ENCODE measurements around the gene CCT6B. TPM values are rescaled to one million over a fixed set of nuclear protein-coding genes. Genes with fewer than 3 reads are reported as not detected.
"Not testable (repeated sequence)": the region's sequence is repeated elsewhere in the genome, so short reads cannot be mapped to it uniquely, and the experiment has no call there.

CCT6B gene
- 1 to 10 TPM in 1 of 2 donors, under 1 TPM in 1; 0.80 to 1.0 TPM for polyA plus RNA-seq

GRCh38 chr17:34961093-34961911 is at the start of gene CCT6B, which contains the start of gene ZNF830:
Gene CCT6B (minus strand): TSS chr17:34961460. CDS start chr17:34961393, 67 bp downstream.
Gene ZNF830 (plus strand): TSS chr17:34961540. CDS start chr17:34961567, 27 bp downstream.
- peak within 1 kb of the TSS; percentile 88 to 99 for H3K4me3 ChIP-seq (ENCODE audit: low read depth in 1 of 2, low read length in 2 of 2)
- no peaks in the 10 kb centered on the region for H3K36me3 ChIP-seq (ENCODE audit: control insufficient read depth in 2 of 2, insufficient read depth in 2 of 2, low read length in 1 of 2)
- no peaks in the 10 kb centered on the region for H3K27me3 ChIP-seq (ENCODE audit: control insufficient read depth in 1 of 2, insufficient read depth in 2 of 2, low read length in 2 of 2)
- peak within 1 kb of the TSS; percentile 84 to 98 for H3K27ac ChIP-seq (ENCODE audit: low read depth in 2 of 2, low read length in 1 of 2)
- no peaks in the 10 kb centered on the region for H3K4me1 ChIP-seq (ENCODE audit: control insufficient read depth in 2 of 2, insufficient read depth in 2 of 2, low read length in 1 of 2)
- WGBS, 2 donors, result 0 to 1% methylated on average over 65 of the region's 65 CpGs
- H3K9me3 ChIP-seq (ENCODE audit: control insufficient read depth in 2 of 2, insufficient read depth in 1 of 2, low read depth in 1 of 2, low read length in 1 of 2), result no peaks in the 10 kb centered on the region

- H3K27me3 ChIP-seq (ENCODE audit: control insufficient read depth in 1 of 2, insufficient read depth in 2 of 2, low read length in 2 of 2), result no peaks in the 10 kb centered on the region
- H3K4me3 ChIP-seq (ENCODE audit: low read depth in 1 of 2, low read length in 2 of 2), result no peak overlapping the region
- 80 to 82% methylated on average over 3 of the region's 3 CpGs for WGBS, 2 donors
- H3K4me1 ChIP-seq (ENCODE audit: control insufficient read depth in 2 of 2, insufficient read depth in 2 of 2, low read length in 1 of 2), result peaks cover 0 to 3% of the 10 kb centered on the region in 2 donors
- H3K9me3 ChIP-seq (ENCODE audit: control insufficient read depth in 2 of 2, insufficient read depth in 1 of 2, low read depth in 1 of 2, low read length in 1 of 2), result no peaks in the 10 kb centered on the region
- H3K27ac ChIP-seq (ENCODE audit: low read depth in 2 of 2, low read length in 1 of 2), result no peak overlapping the region
- peaks cover 5 to 21% of the 10 kb centered on the region in 2 donors for H3K36me3 ChIP-seq (ENCODE audit: control insufficient read depth in 2 of 2, insufficient read depth in 2 of 2, low read length in 1 of 2)
Measured at GRCh38 chr17:35010093-35010492, 48.8 kb upstream of the CCT6B start.

GRCh38 chr17:35006961-35007360 is 45.7 kb upstream of the CCT6B start:
- H3K9me3 ChIP-seq (ENCODE audit: control insufficient read depth in 2 of 2, insufficient read depth in 1 of 2, low read depth in 1 of 2, low read length in 1 of 2), result no peaks in the 10 kb centered on the region
- H3K4me3 ChIP-seq (ENCODE audit: low read depth in 1 of 2, low read length in 2 of 2), result no peak overlapping the region
- H3K4me1 ChIP-seq (ENCODE audit: control insufficient read depth in 2 of 2, insufficient read depth in 2 of 2, low read length in 1 of 2), result peaks cover 2 to 8% of the 10 kb centered on the region in 2 donors
- H3K27me3 ChIP-seq (ENCODE audit: control insufficient read depth in 1 of 2, insufficient read depth in 2 of 2, low read length in 2 of 2), result no peaks in the 10 kb centered on the region
- WGBS, 2 donors, result 46 to 81% methylated on average over 1 of the region's 1 CpG
- peaks cover 0 to 23% of the 10 kb centered on the region in 2 donors for H3K36me3 ChIP-seq (ENCODE audit: control insufficient read depth in 2 of 2, insufficient read depth in 2 of 2, low read length in 1 of 2)
- no peak overlapping the region for H3K27ac ChIP-seq (ENCODE audit: low read depth in 2 of 2, low read length in 1 of 2)

- Histone ChIP-seq H3K4me1 (ENCODE audit: control insufficient read depth in 2 of 2, insufficient read depth in 2 of 2, low read length in 1 of 2) (peaks cover 2 to 6% of the 10 kb centered on the region in 2 donors), H3K27ac (ENCODE audit: low read depth in 2 of 2, low read length in 1 of 2) (no peak overlapping the region), H3K27me3 (ENCODE audit: control insufficient read depth in 1 of 2, insufficient read depth in 2 of 2, low read length in 2 of 2) (no peaks in the 10 kb centered on the region), H3K36me3 (ENCODE audit: control insufficient read depth in 2 of 2, insufficient read depth in 2 of 2, low read length in 1 of 2) (peaks cover 0 to 18% of the 10 kb centered on the region in 2 donors), H3K4me3 (ENCODE audit: low read depth in 1 of 2, low read length in 2 of 2) (no peak overlapping the region), H3K9me3 (ENCODE audit: control insufficient read depth in 2 of 2, insufficient read depth in 1 of 2, low read depth in 1 of 2, low read length in 1 of 2) (no peaks in the 10 kb centered on the region)
- 86 to 89% methylated on average over 4 of the region's 4 CpGs for WGBS, 2 donors
Measured at GRCh38 chr17:35006345-35006744, 45.1 kb upstream of the CCT6B start.

- WGBS, 2 donors, result 91 to 95% methylated on average over 4 of the region's 4 CpGs
- no peak overlapping the region for H3K27ac ChIP-seq (ENCODE audit: low read depth in 2 of 2, low read length in 1 of 2)
- H3K27me3 ChIP-seq (ENCODE audit: control insufficient read depth in 1 of 2, insufficient read depth in 2 of 2, low read length in 2 of 2), result no peaks in the 10 kb centered on the region
- H3K4me1 ChIP-seq (ENCODE audit: control insufficient read depth in 2 of 2, insufficient read depth in 2 of 2, low read length in 1 of 2), result peaks cover 2 to 8% of the 10 kb centered on the region in 2 donors
- H3K9me3 ChIP-seq (ENCODE audit: control insufficient read depth in 2 of 2, insufficient read depth in 1 of 2, low read depth in 1 of 2, low read length in 1 of 2), result no peaks in the 10 kb centered on the region
- no peak overlapping the region for H3K4me3 ChIP-seq (ENCODE audit: low read depth in 1 of 2, low read length in 2 of 2)
- peaks cover 0 to 23% of the 10 kb centered on the region in 2 donors for H3K36me3 ChIP-seq (ENCODE audit: control insufficient read depth in 2 of 2, insufficient read depth in 2 of 2, low read length in 1 of 2)
Measured at GRCh38 chr17:35003778-35004177, 42.5 kb upstream of the CCT6B start.

GRCh38 chr17:35002876-35003551 is 41.8 kb upstream of the CCT6B start:
- Histone ChIP-seq H3K4me1 (ENCODE audit: control insufficient read depth in 2 of 2, insufficient read depth in 2 of 2, low read length in 1 of 2) (peaks cover 2 to 8% of the 10 kb centered on the region in 2 donors), H3K27me3 (ENCODE audit: control insufficient read depth in 1 of 2, insufficient read depth in 2 of 2, low read length in 2 of 2) (no peaks in the 10 kb centered on the region), H3K4me3 (ENCODE audit: low read depth in 1 of 2, low read length in 2 of 2) (no peak overlapping the region), H3K36me3 (ENCODE audit: control insufficient read depth in 2 of 2, insufficient read depth in 2 of 2, low read length in 1 of 2) (peaks cover 0 to 25% of the 10 kb centered on the region in 2 donors), H3K9me3 (ENCODE audit: control insufficient read depth in 2 of 2, insufficient read depth in 1 of 2, low read depth in 1 of 2, low read length in 1 of 2) (no peaks in the 10 kb centered on the region), H3K27ac (ENCODE audit: low read depth in 2 of 2, low read length in 1 of 2) (peak overlapping the region in 1 of 2 donors; percentile 26)
- 74 to 80% methylated on average over 15 of the region's 15 CpGs for WGBS, 2 donors

- H3K27ac ChIP-seq (ENCODE audit: low read depth in 2 of 2, low read length in 1 of 2), result peak overlapping the region in 1 of 2 donors; percentile 33
- no peak overlapping the region for H3K4me3 ChIP-seq (ENCODE audit: low read depth in 1 of 2, low read length in 2 of 2)
- 80 to 89% methylated on average over 2 of the region's 2 CpGs for WGBS, 2 donors
- peaks cover 2 to 13% of the 10 kb centered on the region in 2 donors for H3K4me1 ChIP-seq (ENCODE audit: control insufficient read depth in 2 of 2, insufficient read depth in 2 of 2, low read length in 1 of 2)
- no peaks in the 10 kb centered on the region for H3K27me3 ChIP-seq (ENCODE audit: control insufficient read depth in 1 of 2, insufficient read depth in 2 of 2, low read length in 2 of 2)
- H3K9me3 ChIP-seq (ENCODE audit: control insufficient read depth in 2 of 2, insufficient read depth in 1 of 2, low read depth in 1 of 2, low read length in 1 of 2), result no peaks in the 10 kb centered on the region
- H3K36me3 ChIP-seq (ENCODE audit: control insufficient read depth in 2 of 2, insufficient read depth in 2 of 2, low read length in 1 of 2), result peaks cover 0 to 25% of the 10 kb centered on the region in 2 donors
Measured at GRCh38 chr17:35001549-35001948, 40.3 kb upstream of the CCT6B start.

GRCh38 chr17:35000965-35001364 is 39.7 kb upstream of the CCT6B start:
- H3K27ac ChIP-seq (ENCODE audit: low read depth in 2 of 2, low read length in 1 of 2), result peak overlapping the region in 1 of 2 donors; percentile 33
- H3K36me3 ChIP-seq (ENCODE audit: control insufficient read depth in 2 of 2, insufficient read depth in 2 of 2, low read length in 1 of 2), result peaks cover 0 to 24% of the 10 kb centered on the region in 2 donors
- peaks cover 2 to 13% of the 10 kb centered on the region in 2 donors for H3K4me1 ChIP-seq (ENCODE audit: control insufficient read depth in 2 of 2, insufficient read depth in 2 of 2, low read length in 1 of 2)

GRCh38 chr17:34999456-34999855 is 38.2 kb upstream of the CCT6B start:
- H3K4me3 ChIP-seq (ENCODE audit: low read depth in 1 of 2, low read length in 2 of 2), result no peak overlapping the region
- no peaks in the 10 kb centered on the region for H3K9me3 ChIP-seq (ENCODE audit: control insufficient read depth in 2 of 2, insufficient read depth in 1 of 2, low read depth in 1 of 2, low read length in 1 of 2)
- peaks cover 2 to 13% of the 10 kb centered on the region in 2 donors for H3K4me1 ChIP-seq (ENCODE audit: control insufficient read depth in 2 of 2, insufficient read depth in 2 of 2, low read length in 1 of 2)
- H3K27me3 ChIP-seq (ENCODE audit: control insufficient read depth in 1 of 2, insufficient read depth in 2 of 2, low read length in 2 of 2), result no peaks in the 10 kb centered on the region
- no peak overlapping the region for H3K27ac ChIP-seq (ENCODE audit: low read depth in 2 of 2, low read length in 1 of 2)
- H3K36me3 ChIP-seq (ENCODE audit: control insufficient read depth in 2 of 2, insufficient read depth in 2 of 2, low read length in 1 of 2), result peaks cover 4 to 32% of the 10 kb centered on the region in 2 donors
- WGBS, 2 donors, result 98 to 99% methylated on average over 2 of the region's 2 CpGs

More at GRCh38 chr17:35000965-35001364, 39.7 kb upstream of the CCT6B start:
- WGBS, 2 donors, result 93 to 95% methylated on average over 14 of the region's 14 CpGs
- not testable (repeated sequence) for H3K4me3 ChIP-seq (ENCODE audit: low read depth in 1 of 2, low read length in 2 of 2); H3K9me3 ChIP-seq (ENCODE audit: control insufficient read depth in 2 of 2, insufficient read depth in 1 of 2, low read depth in 1 of 2, low read length in 1 of 2); H3K27me3 ChIP-seq (ENCODE audit: control insufficient read depth in 1 of 2, insufficient read depth in 2 of 2, low read length in 2 of 2)
